GM12892 (cell line): ENCODE results near the gene UGCG.
"Not testable (repeated sequence)": the region's sequence is repeated elsewhere in the genome, so short reads cannot be mapped to it uniquely, and the experiment has no call there.

Experiments
- DNase-seq: peaks from one replicate; pipeline ENCODE4 v3.0.0; 2011; ENCODE audit not compliant: insufficient read length
- FAIRE-seq: peaks from 2 replicates; lab custom pipeline; 2011; peaks lifted over from hg19 to GRCh38; lab: Jason Lieb, UNC
- POLR2A ChIP-seq: IDR thresholded peaks from 2 replicates; pipeline ENCODE4 v1.6.1; 2011; ENCODE audit warnings: low read depth, low read length, control low read depth
- POLR2AphosphoS5 ChIP-seq: IDR thresholded peaks from 2 replicates; pipeline ENCODE4 v1.6.1; 2011; ENCODE audit warnings: low read depth, low read length, control low read depth
- TAF1 ChIP-seq: IDR thresholded peaks from 2 replicates; pipeline ENCODE4 v1.6.1; 2011; ENCODE audit warnings: low read depth, mild to moderate bottlenecking, control low read depth, low read length, borderline replicate concordance

Gene UGCG

GRCh38 chr9:111872886-111873285 lies 23.7 kb upstream of the UGCG start:
- no peak for DNase-seq
- TF ChIP-seq TAF1, result no peak
- TF ChIP-seq POLR2A, result no peak
- TF ChIP-seq POLR2AphosphoS5, result no peak
- no peak for FAIRE-seq

GRCh38 chr9:111873901-111874300 lies 22.7 kb upstream of the UGCG start:
- TF ChIP-seq POLR2A, result no peak
- TF ChIP-seq POLR2AphosphoS5, result no peak
- no peak for TF ChIP-seq TAF1
- FAIRE-seq (no peak), DNase-seq (no peak)

- TF ChIP-seq TAF1 (no peak), POLR2A (no peak), POLR2AphosphoS5 (no peak)
- no peak for FAIRE-seq
- DNase-seq, result no peak
These were observed 22.1 kb upstream of the UGCG start for GRCh38 chr9:111874500-111874899.

DNA sequence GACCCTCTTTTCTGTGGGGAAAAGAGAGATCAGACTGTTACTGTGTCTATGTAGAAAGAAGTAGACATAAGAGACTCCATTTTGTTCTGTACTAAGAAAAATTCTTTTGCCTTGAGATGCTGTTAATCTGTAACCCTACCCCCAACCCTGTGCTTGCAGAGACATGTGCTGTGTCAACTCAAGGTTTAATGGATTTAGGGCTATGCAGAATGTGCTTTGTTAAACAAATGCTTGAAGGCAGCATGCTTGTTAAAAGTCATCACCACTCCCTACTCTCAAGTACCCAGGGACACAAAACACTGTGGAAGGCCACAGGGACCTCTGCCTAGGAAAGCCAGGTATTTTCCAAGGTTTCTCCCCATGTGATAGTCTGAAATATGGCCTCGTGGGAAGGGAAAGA lies 21.3 kb upstream of the UGCG start:
- not testable (repeated sequence) for DNase-seq, FAIRE-seq

DNA sequence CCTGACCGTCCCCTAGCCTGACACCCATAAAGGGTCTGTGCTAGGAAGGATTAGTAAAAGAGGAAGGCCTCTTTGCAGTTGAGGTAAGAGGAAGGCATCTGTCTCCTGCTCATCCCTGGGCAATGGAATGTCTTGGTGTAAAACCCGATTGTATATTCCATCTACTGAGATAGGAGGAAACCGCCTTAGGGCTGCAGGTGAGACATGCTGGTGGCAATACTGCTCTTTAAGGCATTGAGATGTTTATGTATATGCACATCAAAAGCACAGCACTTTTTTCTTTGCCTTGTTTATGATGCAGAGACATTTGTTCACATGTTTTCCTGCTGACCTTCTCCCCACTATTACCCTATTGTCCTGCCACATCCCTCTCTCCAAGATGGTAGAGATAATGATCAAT lies 20.9 kb upstream of the UGCG start:
- DNase-seq, FAIRE-seq: not testable (repeated sequence)

- FAIRE-seq (no peak), DNase-seq (no peak)
- TF ChIP-seq POLR2A, result no peak
- no peak for TF ChIP-seq POLR2AphosphoS5
- no peak for TF ChIP-seq TAF1
These were observed 20.4 kb upstream of the UGCG start for GRCh38 chr9:111876179-111876578.

DNA sequence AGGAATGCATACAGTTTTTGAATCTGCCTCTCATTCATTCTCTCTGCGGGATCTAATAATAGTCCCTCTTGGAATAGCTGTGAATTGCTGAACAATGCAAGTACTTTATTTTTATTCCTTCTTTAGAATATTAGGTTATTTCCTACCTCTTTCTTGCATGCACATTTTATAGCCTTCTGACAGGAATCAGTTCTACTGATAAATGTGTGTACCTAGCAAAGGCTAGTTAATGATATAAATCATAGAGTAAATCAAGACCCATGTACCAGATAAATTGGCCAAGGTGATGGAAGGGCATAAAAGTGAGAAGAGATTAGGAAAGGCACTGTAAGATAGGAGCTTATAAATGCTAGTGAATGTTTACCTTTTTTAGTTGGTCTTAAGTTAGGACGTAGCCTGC lies 19.2 kb upstream of the UGCG start:
- TF ChIP-seq TAF1 (no peak), POLR2AphosphoS5 (no peak)
- DNase-seq (no peak), FAIRE-seq (no peak)

- FAIRE-seq, result no peak
- TF ChIP-seq POLR2AphosphoS5 (no peak), POLR2A (no peak), TAF1 (no peak)
- no peak for DNase-seq
These were observed 17.7 kb upstream of the UGCG start for GRCh38 chr9:111878946-111879345.

GRCh38 chr9:111886983-111887718 lies 9.5 kb upstream of the UGCG start:
- no peak for TF ChIP-seq POLR2AphosphoS5
- TF ChIP-seq POLR2A, result no peak
- TF ChIP-seq TAF1, result no peak
- FAIRE-seq (peak; percentile 76), DNase-seq (no peak)

DNA sequence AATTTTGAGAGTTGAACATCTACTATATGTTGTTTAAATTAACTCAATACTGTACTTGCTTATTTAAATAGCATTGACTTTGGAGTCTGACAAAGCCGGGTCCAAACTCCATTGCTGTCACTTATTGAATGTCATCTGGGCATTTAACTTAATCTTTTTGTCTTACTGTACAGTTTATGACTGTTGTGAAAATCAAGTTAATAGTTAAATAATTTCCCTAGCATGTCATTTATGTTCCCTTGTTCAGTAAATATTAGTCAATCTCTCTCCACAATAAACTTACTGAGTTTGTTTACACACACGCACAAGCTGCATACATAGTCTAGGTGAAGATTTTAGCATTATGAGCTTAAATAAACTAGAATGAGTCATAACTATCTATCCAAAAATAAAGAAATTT lies 6.3 kb upstream of the UGCG start:
- no peak for TF ChIP-seq POLR2A
- no peak for TF ChIP-seq TAF1
- TF ChIP-seq POLR2AphosphoS5, result no peak
- FAIRE-seq (no peak), DNase-seq (no peak)

- not testable (repeated sequence) for DNase-seq, FAIRE-seq
These were observed 5.7 kb upstream of the UGCG start for GRCh38 chr9:111890867-111891266.

- DNase-seq (no peak), FAIRE-seq (no peak)
- TF ChIP-seq TAF1 (no peak), POLR2AphosphoS5 (no peak), POLR2A (no peak)
These were observed 4.6 kb upstream of the UGCG start for GRCh38 chr9:111891910-111892499.

DNA sequence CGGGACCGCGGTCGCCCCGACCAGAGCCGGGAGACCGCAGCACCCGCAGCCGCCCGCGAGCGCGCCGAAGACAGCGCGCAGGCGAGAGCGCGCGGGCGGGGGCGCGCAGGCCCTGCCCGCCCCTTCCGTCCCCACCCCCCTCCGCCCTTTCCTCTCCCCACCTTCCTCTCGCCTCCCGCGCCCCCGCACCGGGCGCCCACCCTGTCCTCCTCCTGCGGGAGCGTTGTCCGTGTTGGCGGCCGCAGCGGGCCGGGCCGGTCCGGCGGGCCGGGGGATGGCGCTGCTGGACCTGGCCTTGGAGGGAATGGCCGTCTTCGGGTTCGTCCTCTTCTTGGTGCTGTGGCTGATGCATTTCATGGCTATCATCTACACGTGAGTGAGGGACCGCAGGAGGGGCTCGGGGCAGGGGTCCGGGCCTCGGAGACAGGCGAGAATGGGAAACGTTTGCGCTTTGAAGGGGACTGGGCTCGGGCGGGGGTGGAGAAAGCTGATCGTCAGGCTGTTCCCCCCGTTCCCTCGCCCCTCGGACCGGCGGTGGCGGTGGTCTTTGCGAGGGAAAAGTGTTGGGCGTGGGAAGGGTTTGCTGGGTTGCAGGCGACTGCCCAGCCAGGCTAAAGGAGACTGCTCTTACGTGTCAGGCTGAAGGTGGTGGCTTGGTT lies 457 bp downstream of the UGCG start:
- no peak for FAIRE-seq
- peak; percentile 48 for DNase-seq

More for the DNA sequence above, 457 bp downstream of the UGCG start:
- TF ChIP-seq TAF1, result no peak
- 0 out of 2 replicates have a peak, but pooled peaks have one; percentile 25 for TF ChIP-seq POLR2A
- TF ChIP-seq POLR2AphosphoS5, result no peak
